CD4-positive, alpha-beta T cell (primary cell): ENCODE data around the gene C1QTNF3. TPM values are rescaled to one million over a fixed set of nuclear protein-coding genes. Genes with fewer than 3 reads are reported as not detected.
"Not testable (repeated sequence)": the region's sequence is repeated elsewhere in the genome, so short reads cannot be mapped to it uniquely, and the experiment has no call there.

ENCODE experiments used
- ATAC-seq: fragments of 200-7000 bp; cut with Tn5 transposase; one replicate; pipeline ENCODE4 v1.10.0; 2022; ENCODE audit warnings: mild to moderate bottlenecking; ENCODE audit not compliant: poor library complexity
- CTCF ChIA-PET: fragments of 350-600 bp; sonication (Branson Sonifier 250); formaldehyde crosslinking; loops from one replicate; lab custom pipeline; 2021; ENCODE audit warnings: antibody characterized with exemption, inconsistent platforms; lab: Charles Lee
- POLR2A ChIA-PET: fragments of 350-600 bp; sonication (Branson Sonifier 250); formaldehyde crosslinking; loops from one replicate; lab custom pipeline; 2021; ENCODE audit warnings: antibody characterized with exemption, inconsistent platforms; lab: Charles Lee
- DNase-seq, 14 experiments: peaks; one replicate each; pipeline ENCODE4 v3.0.0-alpha.2; 2013 to 2020; ENCODE audit warnings: mixed read lengths in 2 of 14
- H3K27ac ChIP-seq, 2 donors: one replicate each; pipeline versions ENCODE4 v1.5.1 to v1.7.0; 2013; ENCODE audit warnings: low read length in 2 of 2, low read depth in 1 of 2, mild to moderate bottlenecking in 1 of 2
- H3K27me3 ChIP-seq, 2 experiments: 1 replicate in 1 of 2; 2 replicates in 1 of 2; pipeline versions ENCODE4 v1.6.1 to v1.7.0; 2013; ENCODE audit warnings: low read length in 2 of 2, control low read depth in 1 of 2, mild to moderate bottlenecking in 1 of 2, moderate library complexity in 1 of 2; ENCODE audit not compliant: insufficient read depth in 2 of 2, control insufficient read depth in 1 of 2
- H3K36me3 ChIP-seq: one replicate; pipeline ENCODE4 v1.6.1; 2013; ENCODE audit warnings: low read length, control low read depth; ENCODE audit not compliant: insufficient read depth
- H3K4me1 ChIP-seq: one replicate; pipeline ENCODE4 v1.6.1; 2013; ENCODE audit warnings: low read length, control low read depth; ENCODE audit not compliant: insufficient read depth
- H3K4me3 ChIP-seq: one replicate; pipeline ENCODE4 v1.5.1; 2013; ENCODE audit warnings: mild to moderate bottlenecking, low read length, moderate library complexity
- H3K9me3 ChIP-seq, 2 experiments: 1 replicate in 1 of 2; 2 replicates in 1 of 2; pipeline versions ENCODE4 v1.6.1 to v1.7.0; 2013; ENCODE audit warnings: low read length in 2 of 2, mild to moderate bottlenecking in 2 of 2, control low read depth in 1 of 2, moderate library complexity in 1 of 2; ENCODE audit not compliant: control insufficient read depth in 1 of 2, insufficient read depth in 1 of 2
- H3K27ac Mint-ChIP-seq: one replicate; pipeline ENCODE4 v1.8.0; 2020; ENCODE audit warnings: mixed read lengths
- H3K27me3 Mint-ChIP-seq: one replicate; pipeline ENCODE4 v1.8.0; 2021; ENCODE audit warnings: mixed read lengths
- H3K36me3 Mint-ChIP-seq: one replicate; pipeline ENCODE4 v1.8.0; 2021; ENCODE audit warnings: low read depth, mixed read lengths
- H3K4me1 Mint-ChIP-seq: one replicate; pipeline ENCODE4 v1.8.0; 2021; ENCODE audit warnings: low read depth, mixed read lengths
- H3K4me3 Mint-ChIP-seq: one replicate; pipeline ENCODE4 v1.8.0; 2020; ENCODE audit warnings: mild to moderate bottlenecking, mixed read lengths
- H3K9me3 Mint-ChIP-seq: one replicate; pipeline ENCODE4 v1.8.0; 2020; ENCODE audit warnings: mixed read lengths
- intact Hi-C, 2 experiments: fragments of 100-400 bp; cut with DNase I in 1 of 2; cut with micrococcal nuclease in 1 of 2; formaldehyde crosslinking; loops; one replicate each; pipeline versions ENCODE4 v1.15.1 to v1.9.0; 2023 to 2025; cut with DNase I, micrococcal nuclease
- polyA plus RNA-seq, 2 donors: library from polyadenylated mRNA; unstranded; fragments of 120-200 nt; gene quantifications; one replicate each; pipeline ENCODE4 v1.2.1, GENCODE V29; 2013
- total RNA-seq, 174 experiments: library from RNA in 2 of 174; stranded (reverse) in 2 of 174; gene quantifications; one replicate each; pipeline ENCODE4 v1.2.3 and lab custom pipeline; 2021 to 2026
- TF ChIP-seq, protein P1 (sequence below): fragments of 200-600 bp; IDR thresholded peaks from one replicate; pipeline ENCODE4 v1.8.0; 2022; ENCODE audit warnings: antibody characterized with exemption, mild to moderate bottlenecking

Gene C1QTNF3, protein sequence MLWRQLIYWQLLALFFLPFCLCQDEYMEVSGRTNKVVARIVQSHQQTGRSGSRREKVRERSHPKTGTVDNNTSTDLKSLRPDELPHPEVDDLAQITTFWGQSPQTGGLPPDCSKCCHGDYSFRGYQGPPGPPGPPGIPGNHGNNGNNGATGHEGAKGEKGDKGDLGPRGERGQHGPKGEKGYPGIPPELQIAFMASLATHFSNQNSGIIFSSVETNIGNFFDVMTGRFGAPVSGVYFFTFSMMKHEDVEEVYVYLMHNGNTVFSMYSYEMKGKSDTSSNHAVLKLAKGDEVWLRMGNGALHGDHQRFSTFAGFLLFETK
- 1 to 10 TPM; 2.9 to 3.2 TPM for total RNA-seq
- 6.9 TPM for polyA plus RNA-seq (2013, experiment 1 of 2)
- polyA plus RNA-seq (2013, experiment 2 of 2): 8.8 TPM
- total RNA-seq (lab: John Stamatoyannopoulos, UW): 0.15 to 6.0 (median 1.8) reads per million in 172 experiments

GRCh38 chr5:34043099-34043876 is at the start of gene C1QTNF3:
TSS of gene C1QTNF3 (minus strand) at chr5:34043213. CDS start at chr5:34043125, 88 bp downstream.
- intact Hi-C loops: no loop called here
- H3K27me3 Mint-ChIP-seq: no peaks in the 10 kb centered on the region
- Histone ChIP-seq H3K27ac (no peak within 1 kb of the TSS), H3K9me3 (no peaks in the 10 kb centered on the region), H3K27me3 (no peaks in the 10 kb centered on the region), H3K4me3 (no peak within 1 kb of the TSS), H3K36me3 (no peaks in the 10 kb centered on the region), H3K4me1 (peaks cover 4% of the 10 kb centered on the region)
- no peak within 1 kb of the TSS for H3K27ac Mint-ChIP-seq
- no peaks in the 10 kb centered on the region for H3K9me3 Mint-ChIP-seq
- TF ChIP-seq, protein P1, sequence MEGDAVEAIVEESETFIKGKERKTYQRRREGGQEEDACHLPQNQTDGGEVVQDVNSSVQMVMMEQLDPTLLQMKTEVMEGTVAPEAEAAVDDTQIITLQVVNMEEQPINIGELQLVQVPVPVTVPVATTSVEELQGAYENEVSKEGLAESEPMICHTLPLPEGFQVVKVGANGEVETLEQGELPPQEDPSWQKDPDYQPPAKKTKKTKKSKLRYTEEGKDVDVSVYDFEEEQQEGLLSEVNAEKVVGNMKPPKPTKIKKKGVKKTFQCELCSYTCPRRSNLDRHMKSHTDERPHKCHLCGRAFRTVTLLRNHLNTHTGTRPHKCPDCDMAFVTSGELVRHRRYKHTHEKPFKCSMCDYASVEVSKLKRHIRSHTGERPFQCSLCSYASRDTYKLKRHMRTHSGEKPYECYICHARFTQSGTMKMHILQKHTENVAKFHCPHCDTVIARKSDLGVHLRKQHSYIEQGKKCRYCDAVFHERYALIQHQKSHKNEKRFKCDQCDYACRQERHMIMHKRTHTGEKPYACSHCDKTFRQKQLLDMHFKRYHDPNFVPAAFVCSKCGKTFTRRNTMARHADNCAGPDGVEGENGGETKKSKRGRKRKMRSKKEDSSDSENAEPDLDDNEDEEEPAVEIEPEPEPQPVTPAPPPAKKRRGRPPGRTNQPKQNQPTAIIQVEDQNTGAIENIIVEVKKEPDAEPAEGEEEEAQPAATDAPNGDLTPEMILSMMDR: no peak
- ATAC-seq (no peak), DNase-seq (peak in 1 of 14 experiments; percentile 17)
- POLR2A ChIA-PET: no interaction called here
- no peak within 1 kb of the TSS for H3K4me3 Mint-ChIP-seq
- CTCF ChIA-PET: no interaction called here
- peaks cover 15% of the 10 kb centered on the region for H3K36me3 Mint-ChIP-seq
- H3K4me1 Mint-ChIP-seq: no peaks in the 10 kb centered on the region

DNA sequence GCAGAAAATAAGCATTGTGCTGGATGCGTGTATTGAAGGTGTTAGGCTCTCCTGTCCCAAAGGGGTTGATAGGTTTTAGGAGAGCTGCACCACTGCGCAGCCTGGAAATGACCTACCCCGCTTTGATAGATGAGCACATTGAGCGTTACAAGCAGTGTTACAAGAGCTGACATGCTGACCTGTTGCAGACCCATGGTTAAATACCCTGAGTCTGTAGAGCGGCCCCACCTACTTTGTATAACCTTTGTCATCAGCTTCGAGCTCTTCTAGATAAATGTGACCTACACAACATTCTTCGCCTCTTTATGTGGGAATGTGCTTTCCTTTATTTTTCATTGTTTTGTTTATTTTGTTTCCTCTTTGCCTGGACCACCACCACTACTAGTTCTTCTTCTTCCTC is 48.0 kb upstream of the C1QTNF3 start:
- H3K4me3 ChIP-seq, H3K27me3 Mint-ChIP-seq, intact Hi-C loops, CTCF ChIA-PET, H3K4me1 Mint-ChIP-seq, H3K4me3 Mint-ChIP-seq, POLR2A ChIA-PET, H3K36me3 Mint-ChIP-seq, H3K36me3 ChIP-seq, H3K27me3 ChIP-seq, H3K27ac Mint-ChIP-seq, H3K27ac ChIP-seq, H3K9me3 ChIP-seq, ATAC-seq, H3K9me3 Mint-ChIP-seq, DNase-seq, H3K4me1 ChIP-seq: not testable (repeated sequence)

- H3K27ac ChIP-seq, H3K27ac Mint-ChIP-seq, H3K4me3 ChIP-seq, H3K4me1 ChIP-seq, intact Hi-C loops, POLR2A ChIA-PET, H3K36me3 Mint-ChIP-seq, H3K4me3 Mint-ChIP-seq, ATAC-seq, H3K36me3 ChIP-seq, H3K27me3 ChIP-seq, H3K9me3 Mint-ChIP-seq, H3K4me1 Mint-ChIP-seq, H3K27me3 Mint-ChIP-seq, DNase-seq, CTCF ChIA-PET, H3K9me3 ChIP-seq: not testable (repeated sequence)
Observed at GRCh38 chr5:34089802-34090201, 46.8 kb upstream of the C1QTNF3 start.

- H3K4me3 Mint-ChIP-seq, H3K36me3 ChIP-seq, H3K27me3 ChIP-seq, H3K36me3 Mint-ChIP-seq, DNase-seq, H3K27ac Mint-ChIP-seq, H3K4me1 ChIP-seq, H3K4me1 Mint-ChIP-seq, H3K27ac ChIP-seq, H3K9me3 ChIP-seq, H3K9me3 Mint-ChIP-seq, POLR2A ChIA-PET, H3K27me3 Mint-ChIP-seq, CTCF ChIA-PET, H3K4me3 ChIP-seq, intact Hi-C loops, ATAC-seq: not testable (repeated sequence)
Observed at GRCh38 chr5:34087728-34088127, 44.7 kb upstream of the C1QTNF3 start.

GRCh38 chr5:34083898-34084297 is 40.9 kb upstream of the C1QTNF3 start:
- CTCF ChIA-PET, H3K4me1 Mint-ChIP-seq: not testable (repeated sequence)

DNA sequence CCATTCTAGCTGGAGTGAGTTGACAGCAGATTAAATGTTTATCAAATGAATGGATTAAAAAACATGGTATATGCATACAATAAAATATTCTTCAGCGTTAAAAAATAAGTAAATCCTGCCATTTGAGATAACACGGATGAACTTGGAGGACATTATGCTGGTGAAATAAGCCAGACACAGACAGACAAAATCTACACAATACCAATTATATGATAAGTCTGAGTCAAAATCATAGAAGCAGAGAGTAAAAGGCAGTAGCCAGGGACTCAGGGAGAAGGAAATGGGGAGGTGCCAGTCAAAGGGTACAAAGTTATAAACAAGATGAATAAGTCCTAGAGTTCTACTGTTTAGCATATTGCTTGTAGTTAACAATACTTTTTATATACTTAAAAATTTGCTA is 36.5 kb upstream of the C1QTNF3 start:
- H3K36me3 ChIP-seq, H3K27ac Mint-ChIP-seq, H3K4me1 Mint-ChIP-seq, H3K36me3 Mint-ChIP-seq, H3K4me1 ChIP-seq, H3K9me3 Mint-ChIP-seq, H3K9me3 ChIP-seq, intact Hi-C loops, H3K27me3 ChIP-seq, DNase-seq, POLR2A ChIA-PET, CTCF ChIA-PET, H3K27me3 Mint-ChIP-seq, H3K4me3 Mint-ChIP-seq, H3K4me3 ChIP-seq, ATAC-seq, H3K27ac ChIP-seq: not testable (repeated sequence)

More at GRCh38 chr5:34083898-34084297, 40.9 kb upstream of the C1QTNF3 start:
- H3K36me3 Mint-ChIP-seq, POLR2A ChIA-PET, H3K4me1 ChIP-seq, H3K27ac Mint-ChIP-seq, intact Hi-C loops, H3K4me3 ChIP-seq, H3K4me3 Mint-ChIP-seq, H3K36me3 ChIP-seq, ATAC-seq, DNase-seq, H3K27me3 Mint-ChIP-seq, H3K27ac ChIP-seq, H3K27me3 ChIP-seq, H3K9me3 Mint-ChIP-seq, H3K9me3 ChIP-seq: not testable (repeated sequence)
